GM21723 (cell line): Measurements from ENCODE around the gene CDK2AP2.
A peak's percentile ranks its signal among the peaks of the same experiment; 100 is the strongest.
"Not testable (repeated sequence)": the region's sequence is repeated elsewhere in the genome, so short reads cannot be mapped to it uniquely, and the experiment has no call there.

Source experiments
- ATAC-seq: cut with Tn5 transposase; IDR thresholded peaks from one replicate; pipeline ENCODE4 v1.9.1; 2021; ENCODE audit warnings: mild to moderate bottlenecking, moderate library complexity; ENCODE audit not compliant: unreplicated experiment

The CDK2AP2 gene

DNA sequence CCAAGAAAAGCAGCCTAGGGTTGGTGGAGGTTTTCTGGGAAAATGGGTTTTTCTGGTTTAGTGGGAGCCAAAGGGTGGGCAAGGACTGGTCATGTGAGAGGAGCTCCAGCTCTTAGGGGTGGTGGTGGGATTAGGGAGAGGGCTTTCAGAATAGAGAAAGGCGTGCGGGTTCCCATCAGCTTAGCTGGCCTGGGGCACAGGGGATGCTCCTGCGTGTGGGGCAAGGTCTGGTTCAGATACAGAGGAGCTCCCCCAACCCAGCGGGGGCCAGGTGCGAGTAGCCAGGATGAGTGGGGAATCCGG, 39.6 kb downstream of the CDK2AP2 start:
- ATAC-seq, result no peak

DNA sequence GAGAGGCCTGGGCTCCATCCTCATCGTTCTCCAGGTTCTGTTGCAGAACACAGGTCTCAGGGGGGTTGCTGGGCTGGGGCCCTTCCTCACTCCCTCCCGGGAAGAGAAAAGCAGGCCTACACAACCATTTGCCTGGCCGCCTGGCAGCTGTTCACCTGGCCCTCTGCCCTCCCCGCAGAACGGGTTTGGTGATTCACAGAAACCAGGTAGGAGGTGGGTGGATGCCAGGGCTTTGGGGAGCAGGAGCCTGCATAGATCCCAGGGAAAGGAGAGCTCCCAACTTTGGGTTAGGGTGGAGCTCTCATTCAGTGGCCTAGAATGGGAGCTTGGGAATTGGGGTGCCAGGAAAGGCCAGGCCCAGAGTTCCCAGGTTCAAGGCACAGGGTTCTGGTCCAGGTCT, 39.9 kb downstream of the CDK2AP2 start:
- ATAC-seq, result no peak

DNA sequence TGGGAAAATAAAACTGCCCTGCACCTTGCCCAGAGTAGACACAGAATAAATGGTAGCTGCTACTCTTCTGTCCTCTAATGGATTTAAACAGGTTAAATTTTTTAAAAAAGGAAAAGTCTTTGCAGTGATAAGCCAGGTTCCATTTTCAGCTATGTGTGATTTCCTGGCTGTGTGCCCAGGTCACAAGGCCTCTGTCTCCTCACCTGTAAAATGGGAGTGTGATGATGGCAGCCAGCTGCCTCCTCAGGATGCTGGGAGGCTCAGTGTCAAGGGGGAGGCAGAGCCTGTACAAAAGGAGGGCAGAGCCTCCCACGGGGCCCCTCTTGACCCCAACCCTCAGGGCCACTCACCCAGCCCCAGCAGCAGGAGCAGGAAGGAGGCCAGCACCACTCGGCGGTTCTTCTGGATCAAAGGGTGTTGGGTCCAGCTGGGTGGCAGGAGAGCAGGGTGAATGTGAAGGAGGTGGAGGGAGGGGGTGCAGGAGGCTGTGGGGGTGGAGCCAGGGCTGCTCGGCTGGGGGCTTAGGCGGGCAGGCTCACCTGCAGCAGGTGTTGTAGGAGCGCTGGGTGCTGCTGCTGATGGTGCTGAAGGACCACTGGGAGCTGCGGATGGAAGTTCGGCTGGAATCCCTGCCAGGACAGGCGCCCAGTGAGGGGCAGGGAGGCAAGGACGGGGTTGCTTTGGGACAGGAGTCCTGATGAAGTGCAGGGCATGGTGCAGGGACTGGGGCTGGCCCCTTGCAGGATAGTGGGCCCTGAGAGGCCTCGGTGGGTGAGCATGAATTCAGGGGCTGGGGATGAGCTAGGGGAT, 40.8 kb downstream of the CDK2AP2 start:
- ATAC-seq, result no peak

DNA sequence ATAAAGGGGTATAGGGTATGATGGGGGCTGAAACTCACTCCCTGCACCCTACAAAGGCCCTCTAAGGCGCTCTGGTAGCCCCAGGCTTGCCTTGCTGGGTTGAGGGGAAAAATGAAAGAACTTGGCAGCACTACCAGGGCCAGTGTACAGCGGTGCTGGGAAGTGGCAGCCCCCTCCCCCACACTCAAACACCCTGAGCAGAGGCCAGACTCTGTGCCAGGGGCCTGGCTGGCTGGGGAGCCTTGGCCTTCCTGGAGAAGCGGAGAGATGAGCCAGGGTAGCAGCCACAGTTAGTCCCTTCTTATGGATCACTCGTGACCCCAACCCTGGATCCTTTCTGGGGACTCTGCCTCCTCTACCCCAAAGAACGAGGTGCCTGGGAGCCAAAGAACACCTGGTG, 41.6 kb downstream of the CDK2AP2 start:
- no peak for ATAC-seq

DNA sequence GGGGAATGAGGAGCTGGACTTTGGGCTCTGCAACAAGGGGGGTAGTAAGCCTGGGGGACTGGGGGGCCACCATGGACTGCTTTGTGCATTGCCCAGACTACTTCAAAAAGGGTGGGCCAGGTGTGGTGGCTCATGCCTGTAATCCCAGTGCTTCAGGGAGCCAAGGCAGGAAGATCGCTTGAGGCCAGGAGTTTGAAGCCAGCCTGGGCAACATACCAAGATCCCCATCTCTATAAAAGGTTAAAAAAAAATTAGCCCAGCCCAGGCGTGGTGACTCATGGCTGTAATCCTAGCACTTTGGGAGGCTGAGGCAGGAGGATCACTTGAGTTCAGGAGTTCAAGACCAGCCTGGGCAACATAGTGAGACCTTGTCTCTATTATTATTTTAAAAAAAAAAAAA, 42.4 kb downstream of the CDK2AP2 start:
- ATAC-seq, result not testable (repeated sequence)

DNA sequence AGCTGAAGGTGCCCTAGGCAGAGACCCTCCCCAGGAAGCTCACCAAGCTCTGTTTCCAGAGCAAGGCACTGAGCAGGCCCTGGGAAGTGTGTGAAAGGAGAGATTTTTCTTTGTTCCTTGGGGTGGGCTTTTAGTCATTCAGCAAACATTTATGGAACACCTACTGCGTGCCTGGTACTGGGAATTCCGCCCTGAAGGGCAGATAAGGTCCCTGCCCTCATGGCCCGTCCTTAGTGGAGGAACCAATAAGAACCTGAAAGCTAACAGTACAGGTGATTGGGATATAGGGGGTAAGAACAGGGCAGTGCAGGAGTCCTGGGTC, 42.8 kb downstream of the CDK2AP2 start:
- ATAC-seq, result no peak

DNA sequence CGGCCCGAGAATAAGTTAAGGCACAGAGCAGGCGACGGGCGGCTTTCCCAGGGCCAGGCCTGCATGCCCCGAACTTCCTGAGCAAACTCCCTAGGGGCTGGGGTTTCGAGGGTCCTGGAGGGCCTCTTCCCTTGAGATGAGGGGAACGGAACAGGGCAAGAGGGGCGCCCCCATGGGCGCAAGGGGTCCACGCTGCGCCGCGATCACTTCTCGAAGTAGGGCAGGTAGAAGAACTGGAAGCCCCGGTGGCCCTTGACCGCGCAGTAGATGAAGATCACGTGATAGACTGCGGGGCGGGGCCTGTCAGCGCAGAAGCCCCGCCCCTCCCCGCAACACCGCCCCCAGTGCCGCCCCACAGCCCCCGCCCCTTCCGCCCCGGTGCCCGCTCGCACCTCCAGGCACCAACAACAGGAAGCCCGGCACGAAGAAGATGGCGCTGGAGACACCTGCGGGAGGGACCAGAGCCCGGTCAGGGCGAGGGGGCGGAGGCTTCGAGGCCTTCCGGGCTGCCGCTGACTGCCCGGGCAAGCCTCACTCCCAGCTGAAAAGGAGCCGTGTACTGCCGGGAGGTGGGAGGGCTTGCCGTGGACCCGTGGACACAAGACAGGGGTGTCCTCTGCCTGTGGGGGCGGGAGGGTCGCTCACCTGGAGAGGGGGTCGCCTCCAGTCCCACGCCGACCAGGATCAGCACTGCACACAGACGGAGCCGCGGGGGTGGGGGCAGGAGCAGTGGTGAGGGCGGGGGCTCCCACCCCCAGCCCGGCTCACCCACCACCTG, 43.4 kb downstream of the CDK2AP2 start:
- ATAC-seq, result peak; percentile 51

DNA sequence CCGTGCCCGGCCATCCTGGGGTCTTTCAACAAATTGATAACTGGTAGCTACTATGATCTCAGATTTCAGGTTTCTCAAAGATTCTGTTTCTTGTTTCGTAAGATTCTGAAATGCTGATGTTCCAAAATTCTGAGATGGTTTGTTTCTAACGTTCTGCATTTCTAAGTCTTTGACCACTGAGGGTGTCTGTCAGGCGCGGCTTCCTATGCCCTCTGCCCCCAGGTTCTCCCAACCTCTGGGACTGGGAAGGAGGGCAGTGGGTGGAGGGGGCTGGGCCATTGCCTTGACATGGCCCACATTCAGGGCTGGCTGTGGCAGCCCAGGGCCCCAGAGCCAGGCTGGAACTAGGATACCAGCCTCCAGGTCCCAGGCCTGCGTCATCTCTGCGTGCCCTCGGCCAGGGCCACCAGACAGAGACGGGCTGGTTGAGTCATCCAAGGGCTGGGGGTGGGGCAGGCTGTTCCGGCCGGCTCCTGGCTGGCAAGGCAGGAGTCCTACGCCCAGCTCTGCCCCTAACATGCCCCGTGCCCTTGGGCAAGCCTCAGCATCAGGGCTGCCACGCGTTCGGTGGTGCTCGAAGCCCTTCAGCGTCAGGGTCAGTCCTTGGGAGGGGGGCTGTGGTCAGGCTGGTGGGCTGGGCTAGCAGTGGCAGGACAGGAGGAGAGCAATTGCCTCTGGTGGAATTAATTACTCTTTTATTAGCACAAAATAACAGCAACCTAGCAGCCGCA, 44.1 kb downstream of the CDK2AP2 start:
- no peak for ATAC-seq

DNA sequence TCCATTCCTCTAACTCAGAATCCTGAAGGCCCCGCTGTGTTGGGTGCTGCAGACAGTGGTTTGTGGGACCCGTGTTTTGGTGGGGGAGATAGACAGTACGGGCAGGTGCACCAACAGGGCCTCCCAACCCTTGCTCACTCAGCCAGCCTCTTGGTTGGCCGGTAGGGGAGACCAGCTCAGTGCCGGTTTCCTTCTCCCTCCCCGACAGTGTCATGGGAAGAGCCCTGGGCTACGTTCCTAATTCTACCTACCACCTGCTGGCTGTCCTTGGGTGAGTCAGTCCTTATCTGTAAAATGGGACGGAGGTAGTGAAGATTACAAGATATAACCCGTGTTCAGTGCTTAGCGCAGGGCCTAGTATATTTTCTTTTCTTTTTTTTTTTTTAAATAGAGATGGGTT, 44.8 kb downstream of the CDK2AP2 start:
- ATAC-seq, result no peak

DNA sequence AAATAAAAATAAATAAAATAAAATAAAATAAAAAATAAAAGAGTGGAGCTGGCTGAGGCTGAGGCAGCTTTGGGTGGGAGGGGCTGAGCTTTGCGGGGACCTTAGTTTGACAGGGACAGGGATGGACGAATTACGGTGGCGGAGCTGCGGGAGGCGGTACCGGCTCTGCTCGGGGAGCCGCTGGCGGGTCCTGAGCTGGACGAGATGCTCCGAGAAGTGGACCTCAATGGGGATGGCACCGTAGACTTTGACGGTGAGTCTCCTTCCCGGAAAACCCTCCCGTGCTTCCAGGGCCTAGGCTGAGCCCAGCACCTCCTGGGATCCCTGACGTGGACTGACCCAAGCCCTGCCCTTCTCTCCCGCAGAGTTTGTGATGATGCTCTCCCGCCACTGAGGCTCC, 49.7 kb downstream of the CDK2AP2 start:
- ATAC-seq, result no peak

DNA sequence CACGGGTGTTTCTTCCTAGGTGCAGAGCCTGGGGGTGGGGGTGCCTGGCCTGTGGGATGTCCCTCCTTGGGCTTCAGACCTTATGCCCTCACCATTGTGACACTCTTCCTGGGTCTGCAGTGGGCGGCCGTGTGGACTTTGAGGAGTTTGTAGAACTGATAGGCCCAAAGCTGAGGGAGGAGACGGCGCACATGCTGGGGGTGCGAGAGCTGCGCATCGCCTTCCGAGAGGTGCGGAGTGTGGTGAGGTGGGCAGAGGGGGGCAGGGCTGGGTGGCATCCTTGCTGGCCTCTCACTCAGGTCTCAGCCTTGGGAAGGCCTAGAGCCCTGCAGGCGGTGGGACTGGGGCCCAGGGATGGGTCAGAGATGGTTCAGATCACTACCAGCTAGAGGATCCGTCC, 50.5 kb downstream of the CDK2AP2 start:
- ATAC-seq, result no peak
